ENCODE data around the gene BAX. TPM values are rescaled to one million over a fixed set of nuclear protein-coding genes. Genes with fewer than 3 reads are reported as not detected.

The BAX gene
- total RNA-seq, 1 donor from 2014 or later = 169 TPM

- peak overlapping the region; percentile 53 for H3K27ac Mint-ChIP-seq (ENCODE audit: unreplicated experiment)
- no peak for DNase-seq (ENCODE audit: low read depth)
Measured at GRCh38 chr19:48997972-48998371, 43.3 kb downstream of the BAX start.

DNA sequence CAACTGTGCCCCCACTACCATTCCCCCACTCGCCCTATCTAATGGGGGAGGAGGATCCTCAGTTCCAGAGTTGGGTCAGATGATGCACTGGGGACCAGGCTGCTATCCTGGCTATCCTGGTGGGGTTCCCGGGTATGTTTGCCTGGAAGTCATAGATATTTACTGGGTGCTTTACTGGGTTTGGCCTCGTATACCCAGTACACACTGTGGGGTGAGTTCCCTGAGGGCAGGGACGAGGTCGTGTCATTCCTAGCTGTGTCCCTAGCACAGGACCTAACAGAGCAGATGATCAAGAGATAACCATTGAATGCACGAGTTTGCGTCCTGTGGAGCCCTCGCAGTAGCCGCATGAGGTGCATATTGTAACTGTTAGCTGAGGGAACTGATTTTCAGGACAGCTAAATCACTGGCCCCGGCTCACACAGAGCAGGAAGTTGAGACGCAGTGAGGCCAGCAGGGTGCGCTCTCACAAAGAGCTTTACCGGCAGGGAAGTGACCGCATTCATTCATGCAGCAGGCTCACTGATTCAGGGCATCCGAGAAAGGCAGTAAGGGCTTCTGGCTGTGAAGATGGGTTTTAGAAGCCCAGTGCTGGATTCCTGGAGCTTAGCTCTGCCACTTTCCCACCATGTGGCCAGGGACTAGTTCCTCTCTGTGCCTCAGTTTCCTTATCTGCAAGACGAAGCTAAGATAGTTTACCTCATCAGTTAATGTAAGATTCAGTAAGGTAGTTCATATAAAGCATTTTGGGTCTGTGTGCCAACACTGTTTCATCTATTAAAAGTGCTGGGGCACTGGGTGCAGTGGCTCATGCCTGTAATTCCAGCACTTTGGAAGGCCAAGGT lies 45.0 kb downstream of the BAX start:
- H3K4me2 ChIP-seq (ENCODE audit: low read length) = no peak overlapping the region
- no peak overlapping the region for H3K9ac ChIP-seq (ENCODE audit: low read length)
- Mint-ChIP-seq H3K4me1 (ENCODE audit: low read depth, unreplicated experiment) (peaks cover 20% of the 10 kb centered on the region), H3K4me3 (ENCODE audit: unreplicated experiment) (no peak overlapping the region), H3K27ac (ENCODE audit: unreplicated experiment) (peak overlapping the region; percentile 26), H3K9me3 (ENCODE audit: unreplicated experiment) (no peaks in the 10 kb centered on the region), H3K36me3 (ENCODE audit: low read depth, unreplicated experiment) (peaks cover 14% of the 10 kb centered on the region), H3K27me3 (ENCODE audit: low read depth, unreplicated experiment) (no peaks in the 10 kb centered on the region)
- H2AFZ ChIP-seq (ENCODE audit: low read depth, low read length) = no peak overlapping the region
- H3K4me1 ChIP-seq (ENCODE audit: insufficient read depth, low read length) = peaks cover 6% of the 10 kb centered on the region
- TF ChIP-seq CTCF (IDR thresholded peaks at IDR 0.05; ENCODE audit: insufficient read depth, low read depth, low read length) (peak; percentile 87), EZH2 (IDR thresholded peaks at IDR 0.05; ENCODE audit: insufficient read depth, low read length) (no peak)
- FAIRE-seq (peak; percentile 32), DNase-seq (ENCODE audit: low read depth) (peak; percentile 43)
- peaks cover 34% of the 10 kb centered on the region for H4K20me1 ChIP-seq (ENCODE audit: insufficient read depth, low read length)
- H3K9me3 ChIP-seq (ENCODE audit: insufficient read depth, low read depth, low read length) = no peaks in the 10 kb centered on the region
- no peak overlapping the region for H3K27ac ChIP-seq (ENCODE audit: low read depth, low read length)
- peaks cover 10% of the 10 kb centered on the region for H3K36me3 ChIP-seq (ENCODE audit: insufficient read depth, low read length)
- H3K27me3 ChIP-seq (ENCODE audit: insufficient read depth, low read length) = no peaks in the 10 kb centered on the region
- H3K79me2 ChIP-seq (ENCODE audit: insufficient read depth, low read length) = peaks cover 46% of the 10 kb centered on the region
- no peak overlapping the region for H3K4me3 ChIP-seq (ENCODE audit: insufficient read depth, low read depth, low read length)

More at GRCh38 chr19:48997972-48998371, 43.3 kb downstream of the BAX start:
- no peak overlapping the region for H3K4me2 ChIP-seq (ENCODE audit: low read length)
- H3K4me1 Mint-ChIP-seq (ENCODE audit: low read depth, unreplicated experiment) = peaks cover 23% of the 10 kb centered on the region
- peaks cover 13% of the 10 kb centered on the region for H3K4me1 ChIP-seq (ENCODE audit: insufficient read depth, low read length)
- H4K20me1 ChIP-seq (ENCODE audit: insufficient read depth, low read length) = peaks cover 34% of the 10 kb centered on the region
- H3K27me3 Mint-ChIP-seq (ENCODE audit: low read depth, unreplicated experiment) = no peaks in the 10 kb centered on the region
- H3K9me3 Mint-ChIP-seq (ENCODE audit: unreplicated experiment) = no peaks in the 10 kb centered on the region
- TF ChIP-seq EZH2 (IDR thresholded peaks at IDR 0.05; ENCODE audit: insufficient read depth, low read length) (no peak), CTCF (IDR thresholded peaks at IDR 0.05; ENCODE audit: insufficient read depth, low read depth, low read length) (peak; percentile 53)
- H3K4me3 Mint-ChIP-seq (ENCODE audit: unreplicated experiment) = peak overlapping the region; percentile 72
- peaks cover 58% of the 10 kb centered on the region for H3K79me2 ChIP-seq (ENCODE audit: insufficient read depth, low read length)
- no peak overlapping the region for H3K27ac ChIP-seq (ENCODE audit: low read depth, low read length)
- no peaks in the 10 kb centered on the region for H3K27me3 ChIP-seq (ENCODE audit: insufficient read depth, low read length)
- H3K4me3 ChIP-seq (ENCODE audit: insufficient read depth, low read depth, low read length) = no peak overlapping the region
- H3K9me3 ChIP-seq (ENCODE audit: insufficient read depth, low read depth, low read length) = no peaks in the 10 kb centered on the region
- peaks cover 6% of the 10 kb centered on the region for H3K36me3 Mint-ChIP-seq (ENCODE audit: low read depth, unreplicated experiment)
- FAIRE-seq = no peak
- H2AFZ ChIP-seq (ENCODE audit: low read depth, low read length) = no peak overlapping the region
- H3K9ac ChIP-seq (ENCODE audit: low read length) = no peak overlapping the region
- peaks cover 4% of the 10 kb centered on the region for H3K36me3 ChIP-seq (ENCODE audit: insufficient read depth, low read length)

- Mint-ChIP-seq H3K27ac (ENCODE audit: unreplicated experiment) (no peak overlapping the region), H3K9me3 (ENCODE audit: unreplicated experiment) (no peaks in the 10 kb centered on the region), H3K4me3 (ENCODE audit: unreplicated experiment) (no peak overlapping the region), H3K4me1 (ENCODE audit: low read depth, unreplicated experiment) (peaks cover 7% of the 10 kb centered on the region), H3K27me3 (ENCODE audit: low read depth, unreplicated experiment) (no peaks in the 10 kb centered on the region), H3K36me3 (ENCODE audit: low read depth, unreplicated experiment) (peaks cover 18% of the 10 kb centered on the region)
- Histone ChIP-seq H3K27ac (ENCODE audit: low read depth, low read length) (no peak overlapping the region), H4K20me1 (ENCODE audit: insufficient read depth, low read length) (peaks cover 12% of the 10 kb centered on the region), H3K4me2 (ENCODE audit: low read length) (no peak overlapping the region), H3K36me3 (ENCODE audit: insufficient read depth, low read length) (peaks cover 16% of the 10 kb centered on the region), H2AFZ (ENCODE audit: low read depth, low read length) (no peak overlapping the region), H3K9me3 (ENCODE audit: insufficient read depth, low read depth, low read length) (no peaks in the 10 kb centered on the region), H3K4me3 (ENCODE audit: insufficient read depth, low read depth, low read length) (no peak overlapping the region), H3K4me1 (ENCODE audit: insufficient read depth, low read length) (peaks cover 3% of the 10 kb centered on the region), H3K79me2 (ENCODE audit: insufficient read depth, low read length) (peaks cover 10% of the 10 kb centered on the region), H3K27me3 (ENCODE audit: insufficient read depth, low read length) (no peaks in the 10 kb centered on the region), H3K9ac (ENCODE audit: low read length) (no peak overlapping the region)
- TF ChIP-seq EZH2 (IDR thresholded peaks at IDR 0.05; ENCODE audit: insufficient read depth, low read length) = no peak
- no peak for TF ChIP-seq CTCF (IDR thresholded peaks at IDR 0.05; ENCODE audit: insufficient read depth, low read depth, low read length)
- DNase-seq (ENCODE audit: low read depth) = no peak
- no peak for FAIRE-seq
Measured at GRCh38 chr19:49004133-49004532, 49.5 kb downstream of the BAX start.

Measured in astrocyte (in vitro differentiated cells and primary cell).